HEK293 (cell line): ENCODE measurements around the gene FXR1.
A peak's percentile ranks its signal among the peaks of the same experiment; 100 is the strongest.

Source experiments
- CTCF ChIA-PET: fragments of 350-600 bp; formaldehyde crosslinking; extraction: SDS; loops from one replicate; lab custom pipeline; 2021; ENCODE audit warnings: antibody characterized with exemption; lab: Yijun Ruan, JAX
- POLR2A ChIA-PET: fragments of 300-600 bp; formaldehyde crosslinking; extraction: SDS; loops from one replicate; lab custom pipeline; 2020; ENCODE audit warnings: antibody characterized with exemption, inconsistent platforms; lab: Yijun Ruan, JAX
- H3K27ac ChIP-seq: fragments of 200-500 bp; sonication (Bioruptor generic); 2 replicates; pipeline ENCODE4 v1.5.1; 2014; ENCODE audit warnings: low read depth, low read length, control low read depth, inconsistent platforms; ENCODE audit errors: extremely low read depth
- H3K36me3 ChIP-seq, 2 experiments: fragments of 200-500 bp in 1 of 2; sonication (Bioruptor generic) in 1 of 2; 1 replicate in 1 of 2; 2 replicates in 1 of 2; pipeline ENCODE4 v1.5.1; 2014 to 2017; ENCODE audit warnings: inconsistent platforms in 2 of 2, low read length in 2 of 2; ENCODE audit not compliant: control insufficient read depth in 2 of 2, insufficient read depth in 1 of 2
- H3K4me1 ChIP-seq: fragments of 200-500 bp; sonication (Bioruptor generic); 2 replicates; pipeline ENCODE4 v1.5.1; 2014; ENCODE audit warnings: mild to moderate bottlenecking, low read length, inconsistent platforms; ENCODE audit not compliant: control insufficient read depth, insufficient read depth
- H3K4me3 ChIP-seq: 2 replicates; pipeline ENCODE4 v1.5.1; 2011; ENCODE audit warnings: low read depth, mild to moderate bottlenecking, control low read depth, low read length, moderate library complexity
- H3K9me3 ChIP-seq: fragments of 200-500 bp; sonication (Bioruptor generic); 2 replicates; pipeline ENCODE4 v1.5.1; 2014; ENCODE audit warnings: low read depth, low read length, inconsistent platforms; ENCODE audit not compliant: control insufficient read depth, insufficient read depth
- AEBP2 ChIP-seq: fragments of 450-650 bp; formaldehyde crosslinking; IDR thresholded peaks from 2 replicates; pipeline ENCODE4 v1.5.1; 2016; ENCODE audit warnings: missing biosample characterization, missing genetic modification characterization, borderline replicate concordance
- EGR2 ChIP-seq: fragments of 450-650 bp; formaldehyde crosslinking; IDR thresholded peaks from 2 replicates; pipeline ENCODE4 v1.5.1; 2016; ENCODE audit warnings: low read depth, missing biosample characterization, missing genetic modification characterization
- FEZF1 ChIP-seq: fragments of 450-650 bp; formaldehyde crosslinking; IDR thresholded peaks from 2 replicates; pipeline ENCODE4 v1.5.1; 2016; ENCODE audit warnings: missing biosample characterization, missing genetic modification characterization
- HOXC10 ChIP-seq: sonication (generic); formaldehyde crosslinking; IDR thresholded peaks from 2 replicates; pipeline ENCODE4 v1.8.1; 2023; ENCODE audit warnings: mild to moderate bottlenecking, missing genetic modification reagents
- KLF10 ChIP-seq: fragments of 450-650 bp; IDR thresholded peaks from 2 replicates; pipeline ENCODE4 v1.5.1; 2018; ENCODE audit warnings: missing biosample characterization, mild to moderate bottlenecking, missing genetic modification characterization
- MYNN ChIP-seq: fragments of 450-650 bp; formaldehyde crosslinking; IDR thresholded peaks from 2 replicates; pipeline ENCODE4 v1.5.1; 2016; ENCODE audit warnings: missing biosample characterization, missing genetic modification characterization, borderline replicate concordance
- PRDM1 ChIP-seq: fragments of 450-650 bp; formaldehyde crosslinking; IDR thresholded peaks from 2 replicates; pipeline ENCODE4; 2016; ENCODE audit warnings: missing biosample characterization, missing genetic modification characterization
- SCRT1 ChIP-seq: fragments of 450-650 bp; formaldehyde crosslinking; IDR thresholded peaks from 2 replicates; pipeline ENCODE4 v1.5.1; 2016; ENCODE audit warnings: missing biosample characterization, missing genetic modification characterization, borderline replicate concordance
- SCRT2 ChIP-seq: fragments of 450-650 bp; formaldehyde crosslinking; IDR thresholded peaks from 2 replicates; pipeline ENCODE4 v1.5.1; 2016; ENCODE audit warnings: missing biosample characterization, missing genetic modification characterization
- SP3 ChIP-seq: fragments of 450-650 bp; formaldehyde crosslinking; IDR thresholded peaks from 2 replicates; pipeline ENCODE4 v1.5.1; 2016; ENCODE audit warnings: missing biosample characterization, missing genetic modification characterization
- ZBTB1 ChIP-seq: fragments of 450-650 bp; formaldehyde crosslinking; IDR thresholded peaks from 2 replicates; pipeline ENCODE4 v1.5.1; 2016; ENCODE audit warnings: missing biosample characterization, missing genetic modification characterization
- ZBTB26 ChIP-seq: fragments of 450-650 bp; formaldehyde crosslinking; optimal IDR thresholded peaks from 2 replicates; pipeline ENCODE3; 2016; ENCODE audit warnings: missing biosample characterization, mild to moderate bottlenecking, missing genetic modification characterization
- ZBTB44 ChIP-seq: fragments of 450-650 bp; IDR thresholded peaks from 2 replicates; pipeline ENCODE4 v1.5.1; 2018; ENCODE audit warnings: missing biosample characterization, mild to moderate bottlenecking, missing genetic modification characterization
- ZNF114 ChIP-seq: fragments of 450-650 bp; formaldehyde crosslinking; IDR thresholded peaks from 2 replicates; pipeline ENCODE4 v1.5.0; 2017; ENCODE audit warnings: missing biosample characterization, missing genetic modification characterization
- ZNF19 ChIP-seq: fragments of 450-650 bp; formaldehyde crosslinking; IDR thresholded peaks from 2 replicates; pipeline ENCODE4; 2016; ENCODE audit warnings: missing biosample characterization, missing genetic modification characterization, low read depth
- ZNF214 ChIP-seq: fragments of 450-650 bp; formaldehyde crosslinking; IDR thresholded peaks from 2 replicates; pipeline ENCODE4 v1.5.1; 2017; ENCODE audit warnings: missing biosample characterization, mild to moderate bottlenecking, missing genetic modification characterization, borderline replicate concordance
- ZNF266 ChIP-seq: fragments of 450-650 bp; formaldehyde crosslinking; IDR thresholded peaks from 2 replicates; pipeline ENCODE4 v1.5.1; 2016; ENCODE audit warnings: missing biosample characterization, missing genetic modification characterization, low read depth
- ZNF311 ChIP-seq: fragments of 450-650 bp; formaldehyde crosslinking; IDR thresholded peaks from 2 replicates; pipeline ENCODE4 v1.5.1; 2017; ENCODE audit warnings: missing biosample characterization, missing genetic modification characterization, borderline replicate concordance
- ZNF473 ChIP-seq: fragments of 450-650 bp; formaldehyde crosslinking; IDR thresholded peaks from 2 replicates; pipeline ENCODE4 v1.5.1; 2017; ENCODE audit warnings: missing biosample characterization, missing genetic modification characterization
- ZNF549 ChIP-seq: fragments of 450-650 bp; IDR thresholded peaks from 2 replicates; pipeline ENCODE4 v1.5.1; 2018; ENCODE audit warnings: missing biosample characterization, missing genetic modification characterization, mild to moderate bottlenecking, inconsistent platforms, moderate library complexity
- ZNF571 ChIP-seq: fragments of 450-650 bp; formaldehyde crosslinking; IDR thresholded peaks from 2 replicates; pipeline ENCODE4 v1.5.0; 2017; ENCODE audit warnings: missing biosample characterization, missing genetic modification characterization
- ZNF692 ChIP-seq: fragments of 450-650 bp; formaldehyde crosslinking; IDR thresholded peaks from 2 replicates; pipeline ENCODE4 v1.5.1; 2016; ENCODE audit warnings: missing biosample characterization, missing genetic modification characterization
- ZNF707 ChIP-seq: fragments of 450-650 bp; formaldehyde crosslinking; IDR thresholded peaks from 2 replicates; pipeline ENCODE4 v1.5.1; 2016; ENCODE audit warnings: missing biosample characterization, missing genetic modification characterization
- ZNF830 ChIP-seq: fragments of 450-650 bp; IDR thresholded peaks from 2 replicates; pipeline ENCODE4 v1.5.0; 2018; ENCODE audit warnings: missing biosample characterization, missing genetic modification characterization, low read depth, mild to moderate bottlenecking, moderate library complexity

FXR1 gene

GRCh38 chr3:180913581-180914404, 1.3 kb downstream of the FXR1 start (continued):
- TF ChIP-seq ZBTB44 (0 out of 2 replicates have a peak, but pooled peaks have one; percentile 11), PRDM1 (tag by site-specific recombination) (peak; percentile 78), MYNN (tag by site-specific recombination) (no peak)

GRCh38 chr3:180918542-180918941, 6.1 kb downstream of the FXR1 start:
- Histone ChIP-seq H3K9me3 (no peaks in the 10 kb centered on the region), H3K36me3 (peaks cover 4 to 22% of the 10 kb centered on the region in 2 experiments; a peak in 2 of 3 replicates), H3K4me3 (no peak overlapping the region), H3K4me1 (peaks cover 5% of the 10 kb centered on the region; the same call in 1 of the 2 replicates), H3K27ac (no peak overlapping the region)
- POLR2A ChIA-PET = no interaction called here
- CTCF ChIA-PET = no interaction called here
- no peak for TF ChIP-seq ZBTB26
- TF ChIP-seq ZNF549 (tag by site-specific recombination) = no peak
- no peak for TF ChIP-seq SCRT2 (tag by site-specific recombination)
- TF ChIP-seq ZNF214 = no peak
- TF ChIP-seq ZNF266 (tag by site-specific recombination) = no peak
- TF ChIP-seq ZNF830 (tag by site-specific recombination) = no peak
- no peak for TF ChIP-seq ZNF707 (tag by site-specific recombination)
- TF ChIP-seq ZNF473 (tag by site-specific recombination) = no peak

GRCh38 chr3:180922242-180922641, 9.8 kb downstream of the FXR1 start:
- TF ChIP-seq FEZF1 (tag by site-specific recombination) (peak; percentile 91), AEBP2 (tag by site-specific recombination) (no peak)
- no peak overlapping the region for H3K27ac ChIP-seq
- no peak overlapping the region for H3K4me3 ChIP-seq
- CTCF ChIA-PET = no interaction called here
- POLR2A ChIA-PET = no interaction called here
- peaks cover 5% of the 10 kb centered on the region; the same call in 1 of the 2 replicates for H3K4me1 ChIP-seq
- no peaks in the 10 kb centered on the region for H3K36me3 ChIP-seq
- H3K9me3 ChIP-seq = no peaks in the 10 kb centered on the region

- POLR2A ChIA-PET = no interaction called here
- Histone ChIP-seq H3K4me1 (peaks cover 5% of the 10 kb centered on the region; the same call in 1 of the 2 replicates), H3K36me3 (no peaks in the 10 kb centered on the region), H3K9me3 (no peaks in the 10 kb centered on the region), H3K4me3 (no peak overlapping the region), H3K27ac (no peak overlapping the region)
- CTCF ChIA-PET = no interaction called here
- TF ChIP-seq ZNF692 (tag by site-specific recombination) = no peak
- no peak for TF ChIP-seq SP3
- no peak for TF ChIP-seq HOXC10
- no peak for TF ChIP-seq ZNF571 (tag by site-specific recombination)
- no peak for TF ChIP-seq ZNF19 (tag by site-specific recombination)
- TF ChIP-seq ZNF311 = no peak
- TF ChIP-seq EGR2 = no peak
- TF ChIP-seq KLF10 (tag by site-specific recombination) = no peak
- TF ChIP-seq ZNF114 = no peak
- no peak for TF ChIP-seq ZBTB1 (tag by site-specific recombination)
- TF ChIP-seq SCRT1 (tag by site-specific recombination) = no peak
These were observed 11.1 kb downstream of the FXR1 start for GRCh38 chr3:180923561-180923960.
